SK-N-SH (cell line): ENCODE measurements around the gene TP53BP2. TPM values are rescaled to one million over a fixed set of nuclear protein-coding genes. Genes with fewer than 3 reads are reported as not detected.
"Not testable (repeated sequence)": the region's sequence is repeated elsewhere in the genome, so short reads cannot be mapped to it uniquely, and the experiment has no call there.

Experiments
- CTCF ChIA-PET: fragments of 300-600, 350-600 bp; formaldehyde crosslinking; extraction: SDS; loops from one replicate; lab custom pipeline; 2021; lab: Yijun Ruan, JAX
- POLR2A ChIA-PET: fragments of 350-600 bp; sonication (Branson Sonifier 250); formaldehyde crosslinking; extraction: SDS; loops from one replicate; lab custom pipeline; 2020; ENCODE audit warnings: antibody characterized with exemption, inconsistent platforms; lab: Yijun Ruan, JAX
- DNase-seq: peaks from one replicate; pipeline ENCODE4 v3.0.0; 2012
- H2AFZ ChIP-seq: fragments of 200-600 bp; sonication (generic); 2 replicates; pipeline ENCODE4 v1.8.1; 2016; ENCODE audit warnings: antibody characterized with exemption, mild to moderate bottlenecking, low read depth
- H3F3A ChIP-seq: fragments of 200-600 bp; sonication (generic); replicated peaks from 2 replicates; pipeline ENCODE3; 2016; ENCODE audit warnings: antibody characterized with exemption, mild to moderate bottlenecking; ENCODE audit not compliant: insufficient read depth
- H3K27ac ChIP-seq, 2 experiments: fragments of 200-500 bp in 1 of 2; fragments of 200-600 bp in 1 of 2; sonication (Bioruptor generic) in 1 of 2; sonication (generic), shearing (Covaris generic) in 1 of 2; 2 replicates each; pipeline versions ENCODE4 v1.5.1 to v1.6.1; 2014 to 2016; ENCODE audit warnings: low read depth in 2 of 2, inconsistent platforms in 1 of 2, low read length in 1 of 2, mild to moderate bottlenecking in 1 of 2, mixed read lengths in 1 of 2
- H3K27me3 ChIP-seq: fragments of 200-600 bp; sonication (generic), shearing (Covaris generic); 2 replicates; pipeline ENCODE4 v1.6.1; 2016; ENCODE audit warnings: mixed run types; ENCODE audit not compliant: insufficient read depth
- H3K36me3 ChIP-seq, 2 experiments: fragments of 200-500 bp in 1 of 2; fragments of 200-600 bp in 1 of 2; sonication (Bioruptor generic) in 1 of 2; sonication (generic) in 1 of 2; replicated peaks in 1 of 2; 2 replicates each; pipeline versions ENCODE3 to v1.5.1; 2014 to 2016; ENCODE audit warnings: low read length in 1 of 2, mild to moderate bottlenecking in 1 of 2; ENCODE audit not compliant: insufficient read depth in 2 of 2, control insufficient read depth in 1 of 2
- H3K4me1 ChIP-seq, 2 experiments: fragments of 200-500 bp in 1 of 2; fragments of 200-600 bp in 1 of 2; sonication (Bioruptor generic) in 1 of 2; sonication (generic), shearing (Covaris generic) in 1 of 2; 2 replicates each; pipeline versions ENCODE4 v1.5.1 to v1.6.1; 2014 to 2016; ENCODE audit warnings: low read depth in 1 of 2, low read length in 1 of 2, mixed run types in 1 of 2; ENCODE audit not compliant: insufficient read depth in 2 of 2, control insufficient read depth in 1 of 2
- H3K4me2 ChIP-seq: fragments of 200-600 bp; sonication (generic), shearing (Covaris generic); 2 replicates; pipeline ENCODE4 v1.6.1; 2017; ENCODE audit warnings: mixed run types
- H3K4me3 ChIP-seq, 2 experiments: fragments of 200-500 bp in 1 of 2; fragments of 200-600 bp in 1 of 2; sonication (Bioruptor generic) in 1 of 2; sonication (generic), shearing (Covaris generic) in 1 of 2; 2 replicates each; pipeline versions ENCODE4 v1.5.1 to v1.8.1; 2014 to 2016; ENCODE audit warnings: low read depth in 2 of 2, inconsistent platforms in 1 of 2, low read length in 1 of 2, mild to moderate bottlenecking in 1 of 2, mixed read lengths in 1 of 2, moderate library complexity in 1 of 2
- H3K79me2 ChIP-seq: fragments of 200-600 bp; sonication (generic); 2 replicates; pipeline ENCODE4 v1.8.1; 2017; ENCODE audit warnings: mild to moderate bottlenecking; ENCODE audit not compliant: insufficient read depth
- H3K9ac ChIP-seq: fragments of 200-600 bp; sonication (generic); 2 replicates; pipeline ENCODE4 v1.6.1; 2017; ENCODE audit warnings: mixed run types
- H3K9me2 ChIP-seq: fragments of 200-600 bp; sonication (generic); 2 replicates; pipeline ENCODE4 v1.6.1; 2017; ENCODE audit warnings: mixed run types
- H3K9me3 ChIP-seq: fragments of 200-600 bp; sonication (generic); 2 replicates; pipeline ENCODE4 v1.6.1; 2017; ENCODE audit warnings: mixed run types, mild to moderate bottlenecking, moderate library complexity
- H4K20me1 ChIP-seq: fragments of 200-600 bp; sonication (generic); 2 replicates; pipeline ENCODE4 v1.6.1; 2017; ENCODE audit warnings: mild to moderate bottlenecking, mixed run types; ENCODE audit not compliant: insufficient read depth
- EZH2phosphoT487 ChIP-seq: fragments of 200-600 bp; sonication (generic); IDR thresholded peaks from 2 replicates; pipeline ENCODE4 v1.6.1; 2017; ENCODE audit warnings: low read depth, mixed run types, mild to moderate bottlenecking, antibody characterized with exemption, moderate library complexity, borderline replicate concordance
- FOSL2 ChIP-seq: IDR thresholded peaks from 2 replicates; pipeline ENCODE4 v1.4.0; 2012; ENCODE audit warnings: low read depth, mild to moderate bottlenecking, moderate library complexity, borderline replicate concordance
- FOXJ3 ChIP-seq: sonication (generic); formaldehyde crosslinking; IDR thresholded peaks from 2 replicates; pipeline ENCODE4 v1.5.1; 2020; ENCODE audit warnings: mild to moderate bottlenecking, missing genetic modification reagents
- GABPA ChIP-seq: IDR thresholded peaks from 2 replicates; pipeline ENCODE4 v1.4.0; 2012; ENCODE audit warnings: low read depth, mild to moderate bottlenecking
- GATA2 ChIP-seq: sonication (generic); formaldehyde crosslinking; IDR thresholded peaks from 2 replicates; pipeline ENCODE4 v1.5.0; 2020; ENCODE audit warnings: mild to moderate bottlenecking, missing genetic modification reagents
- NFIC ChIP-seq: IDR thresholded peaks from 2 replicates; pipeline ENCODE4 v1.4.0; 2012; ENCODE audit warnings: borderline replicate concordance
- PBX3 ChIP-seq: IDR thresholded peaks from 2 replicates; pipeline ENCODE4; 2012
- RCOR1 ChIP-seq: fragments of 150-350 bp; IDR thresholded peaks from 2 replicates; pipeline ENCODE4 v1.6.1; 2017; ENCODE audit warnings: antibody characterized with exemption, low read length
- USF1 ChIP-seq: IDR thresholded peaks from 2 replicates; pipeline ENCODE4 v1.4.0; 2012; ENCODE audit warnings: low read depth, borderline replicate concordance
- USF2 ChIP-seq: fragments of 150-350 bp; IDR thresholded peaks from 2 replicates; pipeline ENCODE4 v1.6.1; 2017; ENCODE audit warnings: antibody characterized with exemption, low read length, low read depth, borderline replicate concordance
- WGBS: methylation state at CpG from one replicate; pipeline ENCODE4 v1.1.6; 2017; ENCODE audit warnings: low lambda C conversion rate; 5-methylcytosine and 5-hydroxymethylcytosine counted together
- polyA plus RNA-seq, 3 experiments: library from polyadenylated mRNA; depleted of rRNA; stranded (reverse); fragments of >200 nt; gene quantifications; 2 replicates each; pipeline ENCODE4 v1.2.3, GENCODE V29; 2012

TP53BP2 gene
- polyA plus RNA-seq, 1 of the 3 experiments (the other 2 are of a cell fraction): 11.4 TPM

DNA sequence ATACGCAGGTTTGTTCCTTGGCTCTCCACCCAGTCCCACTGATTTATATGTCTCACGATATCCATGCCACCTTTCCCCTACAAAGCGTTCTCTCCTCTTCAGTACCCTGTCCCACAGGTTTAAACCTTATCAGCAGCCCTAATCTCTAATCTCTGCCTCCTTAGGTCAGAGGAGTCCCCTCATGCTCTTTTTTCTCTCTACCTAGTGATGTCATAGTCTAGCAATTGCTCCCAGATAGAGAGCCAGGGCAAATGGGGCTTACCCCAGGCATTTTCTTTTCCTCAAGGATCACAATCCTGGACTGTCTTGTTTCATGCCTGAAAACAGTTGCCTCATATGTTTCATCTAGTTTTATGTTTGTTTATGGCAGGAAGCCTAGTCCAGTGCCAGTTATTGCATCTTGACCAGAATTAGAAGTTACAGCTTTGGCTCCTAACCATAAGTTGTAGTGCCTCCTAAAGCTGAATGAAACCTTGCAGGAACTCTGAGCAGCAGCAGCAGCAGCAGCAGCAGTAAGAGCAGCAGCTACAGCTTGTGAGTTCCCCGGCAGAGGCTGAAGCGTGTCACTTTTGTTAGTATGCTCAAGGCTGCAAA, 26.7 kb upstream of the TP53BP2 start:
- no peaks in the 10 kb centered on the region; a peak in 2 of 4 replicates for H3K4me1 ChIP-seq
- ChIA-PET CTCF (interaction anchor here (0.5 kb wide), 1 partner anchor 1055 kb away, joined by 3 read pairs; no protein-coding TSS in a partner anchor), POLR2A (no interaction called here)
- no peaks in the 10 kb centered on the region for H4K20me1 ChIP-seq
- no peaks in the 10 kb centered on the region; the same call in 1 of the 2 replicates for H3K27me3 ChIP-seq
- H2AFZ ChIP-seq: no peak overlapping the region
- no peak overlapping the region for H3K4me2 ChIP-seq
- no peak overlapping the region for H3K9ac ChIP-seq
- H3K9me2 ChIP-seq: no peaks in the 10 kb centered on the region
- H3K36me3 ChIP-seq: no peaks in the 10 kb centered on the region
- no peak for TF ChIP-seq USF2
- TF ChIP-seq PBX3: no peak
- H3F3A ChIP-seq: no peaks in the 10 kb centered on the region
- no peak overlapping the region for H3K27ac ChIP-seq
- 87% methylated on average over 5 of the region's 5 CpGs for WGBS
- no peaks in the 10 kb centered on the region for H3K9me3 ChIP-seq
- DNase-seq: no peak
- no peak overlapping the region for H3K4me3 ChIP-seq
- no peaks in the 10 kb centered on the region for H3K79me2 ChIP-seq

DNA sequence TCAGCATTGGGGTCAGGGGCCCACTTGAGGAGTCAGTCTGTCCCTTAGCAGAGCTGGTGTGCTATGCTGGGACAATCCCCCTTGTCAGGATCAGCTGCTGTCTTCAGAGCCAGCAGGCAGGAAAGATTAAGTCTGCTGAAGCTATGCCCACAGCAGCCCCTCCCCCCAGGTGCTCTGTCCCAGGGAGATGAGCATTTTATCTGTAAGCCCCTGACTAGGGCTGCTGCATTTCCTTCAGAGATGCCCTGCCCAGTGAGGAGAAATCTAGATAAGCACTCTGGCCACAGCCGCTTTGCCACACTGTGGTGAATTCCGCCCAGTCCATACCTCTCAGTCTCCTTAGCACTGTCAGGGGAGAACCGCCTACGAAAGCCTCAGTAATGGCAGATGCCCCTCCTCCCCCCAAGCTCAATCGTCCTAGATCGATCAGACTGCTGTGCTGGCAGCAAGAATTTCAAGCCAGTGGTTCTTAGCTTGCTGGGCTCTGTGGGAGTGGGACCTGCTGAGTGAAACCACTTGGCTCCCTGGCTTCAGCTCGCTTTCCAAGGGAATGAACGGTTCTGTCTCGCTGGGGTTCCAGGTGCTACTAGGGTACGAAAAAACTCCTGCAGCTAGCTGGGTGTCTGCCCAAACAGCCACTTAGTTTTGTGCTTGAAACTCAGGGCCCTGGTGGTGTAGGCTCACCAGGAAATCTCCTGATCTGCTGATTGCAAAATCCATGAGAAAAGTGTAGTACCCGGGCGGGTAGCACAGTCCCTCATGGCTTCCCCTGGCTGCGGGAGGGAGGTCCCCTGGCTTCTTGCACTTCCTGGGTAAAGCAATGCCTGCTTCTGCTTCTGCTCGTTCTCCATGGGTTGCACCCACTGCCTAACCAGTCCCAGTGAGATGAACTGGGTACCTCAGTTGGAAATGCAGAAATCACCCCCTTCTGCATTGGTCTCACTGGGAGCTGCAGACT, 25.1 kb upstream of the TP53BP2 start:
- Histone ChIP-seq H3K9ac (no peak overlapping the region), H3K4me1 (no peaks in the 10 kb centered on the region; a peak in 2 of 4 replicates), H3K36me3 (no peaks in the 10 kb centered on the region), H4K20me1 (no peaks in the 10 kb centered on the region), H3K79me2 (no peaks in the 10 kb centered on the region), H2AFZ (no peak overlapping the region), H3K4me2 (no peak overlapping the region), H3K9me2 (no peaks in the 10 kb centered on the region), H3K27me3 (no peaks in the 10 kb centered on the region; the same call in 1 of the 2 replicates), H3K27ac (no peak overlapping the region), H3F3A (no peaks in the 10 kb centered on the region), H3K9me3 (no peaks in the 10 kb centered on the region), H3K4me3 (no peak overlapping the region)
- DNase-seq: no peak
- 66% methylated on average over 12 of the region's 14 CpGs for WGBS
- CTCF ChIA-PET: no interaction called here
- POLR2A ChIA-PET: no interaction called here
- TF ChIP-seq FOXJ3 (CRISPR knock-in tag) (no peak), USF1 (no peak), RCOR1 (no peak), USF2 (no peak), NFIC (no peak), GABPA (no peak), FOSL2 (no peak), GATA2 (CRISPR knock-in tag) (no peak), EZH2phosphoT487 (no peak)

- H4K20me1 ChIP-seq, H2AFZ ChIP-seq, H3K4me3 ChIP-seq, H3K9me2 ChIP-seq, H3K4me2 ChIP-seq, H3F3A ChIP-seq, H3K9ac ChIP-seq, CTCF ChIA-PET, H3K79me2 ChIP-seq, H3K4me1 ChIP-seq, H3K9me3 ChIP-seq, H3K36me3 ChIP-seq, H3K27ac ChIP-seq, H3K27me3 ChIP-seq, DNase-seq: not testable (repeated sequence)
- POLR2A ChIA-PET: interaction anchor here (0.6 kb wide), 1 partner anchor 19 kb away, joined by 3 read pairs; the partner anchor contains the start of gene TP53BP2
- WGBS: 91% methylated on average over 16 of the region's 19 CpGs
Observed at GRCh38 chr1:223864599-223865368, 19.0 kb upstream of the TP53BP2 start.
